ENCODE results near the gene WDR49. TPM values are rescaled to one million over a fixed set of nuclear protein-coding genes. Genes with fewer than 3 reads are reported as not detected.

Gene WDR49
- total RNA-seq, 1 experiment from 2014 or later = 0.34 TPM

DNA sequence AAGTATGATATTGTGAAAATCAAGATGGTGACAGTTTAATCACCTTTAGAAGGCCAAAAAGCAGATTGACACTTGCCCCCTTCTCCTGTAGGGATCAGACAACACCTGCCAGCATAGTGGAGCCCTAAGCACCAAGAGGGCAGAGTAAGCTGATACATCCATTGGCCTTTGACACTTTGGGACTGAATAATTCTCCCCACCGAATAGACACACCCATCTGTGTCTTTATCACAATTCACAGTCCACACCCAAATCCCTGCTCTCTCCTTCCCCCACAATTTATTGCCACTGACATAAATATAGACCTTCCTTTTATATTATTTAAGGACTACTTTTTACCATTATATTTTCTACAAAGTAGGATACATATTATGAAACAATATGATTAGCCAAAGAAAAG, 3.1 kb upstream of the WDR49 start:
- intact Hi-C loops (cut with micrococcal nuclease) = no loop called here
- TF ChIP-seq POLR2AphosphoS5 (IDR thresholded peaks at IDR 0.05; ENCODE audit: low read depth, low read length) (no peak), FOSL1 (IDR thresholded peaks at IDR 0.05; ENCODE audit: low read depth) (no peak), ZNF274 (IDR thresholded peaks at IDR 0.05; ENCODE audit: low read depth, low read length) (no peak), YY1 (IDR thresholded peaks at IDR 0.05; ENCODE audit: extremely low read depth, insufficient replicate concordance, low read depth, low read length) (no peak), CTCF (IDR thresholded peaks at IDR 0.05 in 2 of 3, conservative IDR thresholded peaks at IDR 0.05 in 1 of 3; ENCODE audit: borderline replicate concordance in 1 of 3, insufficient read depth in 1 of 3, low read depth in 2 of 3, low read length in 2 of 3) (no peak), ELF1 (IDR thresholded peaks at IDR 0.05; ENCODE audit: borderline replicate concordance, low read depth) (no peak), JUND (IDR thresholded peaks at IDR 0.05) (no peak), TCF7L2 (IDR thresholded peaks at IDR 0.05; ENCODE audit: borderline replicate concordance, extremely low read depth, insufficient read depth, insufficient read length) (no peak), CEBPB (IDR thresholded peaks at IDR 0.05; ENCODE audit: low read depth) (no peak), MAX (IDR thresholded peaks at IDR 0.05) (no peak), EGR1 (IDR thresholded peaks at IDR 0.05; ENCODE audit: low read depth) (no peak), SIN3A (IDR thresholded peaks at IDR 0.05; ENCODE audit: low read depth) (no peak), RAD21 (IDR thresholded peaks at IDR 0.05; ENCODE audit: low read depth) (no peak), POLR2A (IDR thresholded peaks at IDR 0.05; ENCODE audit: borderline replicate concordance, extremely low read depth, insufficient read depth, insufficient read length) (no peak), REST (IDR thresholded peaks at IDR 0.05; ENCODE audit: low read depth) (no peak), CBX3 (IDR thresholded peaks at IDR 0.05; ENCODE audit: low read depth) (no peak)
- TF ChIP-seq, protein P1, sequence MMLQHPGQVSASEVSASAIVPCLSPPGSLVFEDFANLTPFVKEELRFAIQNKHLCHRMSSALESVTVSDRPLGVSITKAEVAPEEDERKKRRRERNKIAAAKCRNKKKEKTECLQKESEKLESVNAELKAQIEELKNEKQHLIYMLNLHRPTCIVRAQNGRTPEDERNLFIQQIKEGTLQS (IDR thresholded peaks at IDR 0.05) = no peak
- TF ChIP-seq, protein P2, sequence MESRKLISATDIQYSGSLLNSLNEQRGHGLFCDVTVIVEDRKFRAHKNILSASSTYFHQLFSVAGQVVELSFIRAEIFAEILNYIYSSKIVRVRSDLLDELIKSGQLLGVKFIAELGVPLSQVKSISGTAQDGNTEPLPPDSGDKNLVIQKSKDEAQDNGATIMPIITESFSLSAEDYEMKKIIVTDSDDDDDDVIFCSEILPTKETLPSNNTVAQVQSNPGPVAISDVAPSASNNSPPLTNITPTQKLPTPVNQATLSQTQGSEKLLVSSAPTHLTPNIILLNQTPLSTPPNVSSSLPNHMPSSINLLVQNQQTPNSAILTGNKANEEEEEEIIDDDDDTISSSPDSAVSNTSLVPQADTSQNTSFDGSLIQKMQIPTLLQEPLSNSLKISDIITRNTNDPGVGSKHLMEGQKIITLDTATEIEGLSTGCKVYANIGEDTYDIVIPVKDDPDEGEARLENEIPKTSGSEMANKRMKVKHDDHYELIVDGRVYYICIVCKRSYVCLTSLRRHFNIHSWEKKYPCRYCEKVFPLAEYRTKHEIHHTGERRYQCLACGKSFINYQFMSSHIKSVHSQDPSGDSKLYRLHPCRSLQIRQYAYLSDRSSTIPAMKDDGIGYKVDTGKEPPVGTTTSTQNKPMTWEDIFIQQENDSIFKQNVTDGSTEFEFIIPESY (IDR thresholded peaks at IDR 0.05; ENCODE audit: extremely low read depth, insufficient replicate concordance, low read length) = no peak
- no peak overlapping the region for H2AFZ ChIP-seq (ENCODE audit: low read depth, low read length, poor library complexity, severe bottlenecking)
- DNase-seq (ENCODE audit: low read depth, low spot score) (no peak), ATAC-seq (no peak)
- no peaks in the 10 kb centered on the region for H3K27me3 ChIP-seq (ENCODE audit: insufficient read depth, low read length)
- H3K9ac ChIP-seq (ENCODE audit: low read length) = no peak overlapping the region
- H3K27ac ChIP-seq (ENCODE audit: low read depth, low read length) = no peak overlapping the region
- no TSS peak for BruUV-seq (replicated peaks)
- H3K36me3 ChIP-seq (ENCODE audit: control insufficient read depth in 1 of 2, insufficient read depth in 2 of 2, low read length in 2 of 2) = no peaks in the 10 kb centered on the region
- H3K4me2 ChIP-seq (ENCODE audit: low read length) = no peak overlapping the region
- no peaks in the 10 kb centered on the region for H3K9me3 ChIP-seq (ENCODE audit: control insufficient read depth in 1 of 2, insufficient read depth in 1 of 2, low read depth in 1 of 2, low read length in 2 of 2)
- POLR2A ChIA-PET = no interaction called here
- no peaks in the 10 kb centered on the region for H3K79me2 ChIP-seq (ENCODE audit: insufficient read depth, low read length)
- no peaks in the 10 kb centered on the region for H4K20me1 ChIP-seq (ENCODE audit: insufficient read depth)
- no peaks in the 10 kb centered on the region for H3K4me1 ChIP-seq (ENCODE audit: control insufficient read depth in 1 of 2, insufficient read depth in 2 of 2, low read length in 2 of 2)
- CTCF ChIA-PET = no interaction called here
- RAD21 ChIA-PET (ENCODE audit: low non-redundant PET in 1 of 2, low total read pairs in 2 of 2, uncharacterized antibody in 2 of 2, unreplicated experiment in 2 of 2) = no interaction called here
- no peak overlapping the region for H3K4me3 ChIP-seq (replicated peaks in 1 of 2; ENCODE audit: low read depth in 1 of 2, low read length in 2 of 2)
- no peaks in the 10 kb centered on the region for H3K9me2 ChIP-seq (ENCODE audit: insufficient read depth)
